ENCODE results near the gene CCR7.
"Not testable (repeated sequence)": the region's sequence is repeated elsewhere in the genome, so short reads cannot be mapped to it uniquely, and the experiment has no call there.

Gene CCR7

DNA sequence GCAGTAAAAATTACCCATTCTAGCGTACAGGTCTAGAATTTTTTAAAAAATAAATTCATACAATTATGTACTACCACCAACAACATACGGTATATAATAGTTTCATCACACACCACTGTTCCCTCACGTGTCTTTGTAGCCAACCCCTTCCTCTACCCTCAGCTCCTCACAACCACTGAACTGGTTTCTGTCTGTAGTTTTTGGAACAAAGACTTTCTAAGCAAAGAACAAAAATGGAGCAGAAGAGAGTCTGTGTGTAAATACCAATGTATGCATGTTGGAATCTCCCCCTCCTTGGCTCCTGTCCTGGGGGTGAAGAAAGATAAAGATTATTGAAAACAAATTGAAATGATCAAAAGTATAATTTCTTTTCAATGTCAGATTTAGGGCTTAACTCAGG lies 31.9 kb upstream of the CCR7 start:
- no peak for DNase-seq

DNA sequence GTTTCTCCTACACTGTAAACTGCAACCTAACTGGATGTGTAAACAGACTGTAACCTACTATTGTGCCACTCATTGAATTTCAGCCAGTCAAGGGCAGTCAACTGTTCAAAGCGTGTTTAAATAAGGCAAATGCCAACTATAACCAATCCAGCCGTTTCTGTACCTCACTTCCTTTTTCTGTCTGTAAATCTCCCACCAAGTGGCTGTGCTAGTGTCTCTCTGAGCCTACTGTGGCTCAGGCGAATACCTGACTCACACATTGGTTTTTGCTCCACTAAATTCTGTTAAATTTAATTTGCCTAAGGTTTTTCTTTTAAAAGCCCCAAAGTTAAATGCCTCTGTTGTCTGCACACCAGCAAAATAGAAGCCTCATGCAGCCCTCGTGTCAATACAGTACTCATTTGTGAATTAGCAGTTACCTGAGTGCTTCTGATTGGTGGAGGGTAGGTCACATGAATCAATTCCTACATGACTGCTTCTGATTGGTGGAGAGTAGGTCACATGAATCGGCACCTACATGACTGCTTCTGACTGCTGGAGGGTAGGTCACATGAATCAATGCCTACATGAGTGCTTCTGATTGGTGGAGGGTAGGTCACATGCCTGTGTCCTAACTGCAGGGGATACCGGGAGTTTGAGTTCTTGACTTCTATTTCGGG lies 31.1 kb upstream of the CCR7 start:
- DNase-seq = peak; percentile 60

DNA sequence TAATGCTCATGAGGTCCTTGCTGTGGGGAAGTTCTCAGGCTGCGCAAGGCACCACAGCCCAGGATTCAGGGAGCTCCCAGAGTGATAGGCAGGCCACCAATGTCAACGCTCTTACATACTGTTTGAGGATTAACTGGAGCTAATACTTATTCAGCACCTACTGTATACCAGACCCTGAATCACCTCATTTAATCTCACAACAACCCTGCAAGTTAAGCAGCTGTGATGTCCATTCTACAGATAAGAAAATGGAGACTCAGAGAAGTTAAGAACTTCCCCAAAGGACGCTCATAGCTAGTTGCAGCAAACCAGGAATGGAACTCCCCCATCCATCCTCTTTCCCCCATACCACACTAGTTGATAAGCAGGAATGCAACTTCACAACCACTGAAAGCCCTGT lies 25.5 kb upstream of the CCR7 start:
- DNase-seq = no peak

DNA sequence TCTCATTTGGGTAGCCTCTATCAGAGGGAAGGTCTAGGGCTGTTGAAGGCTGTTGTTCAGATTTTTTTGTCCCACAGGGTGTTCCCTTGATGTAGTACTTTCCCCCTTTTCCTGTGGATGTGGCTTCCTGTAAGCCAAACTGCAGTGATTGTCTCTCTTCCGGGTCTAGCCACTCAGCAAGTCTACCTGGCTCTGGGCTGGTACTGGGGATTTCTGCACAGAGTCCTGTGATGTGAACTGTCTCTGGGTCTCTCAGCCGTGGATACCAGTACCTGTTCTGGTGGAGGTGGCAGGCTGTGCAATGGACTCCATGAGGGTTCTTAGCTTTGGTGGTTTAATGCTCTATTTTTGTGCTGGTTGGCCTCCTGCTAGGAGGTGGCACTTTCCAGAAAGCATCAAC lies 23.3 kb upstream of the CCR7 start:
- DNase-seq = no peak

DNA sequence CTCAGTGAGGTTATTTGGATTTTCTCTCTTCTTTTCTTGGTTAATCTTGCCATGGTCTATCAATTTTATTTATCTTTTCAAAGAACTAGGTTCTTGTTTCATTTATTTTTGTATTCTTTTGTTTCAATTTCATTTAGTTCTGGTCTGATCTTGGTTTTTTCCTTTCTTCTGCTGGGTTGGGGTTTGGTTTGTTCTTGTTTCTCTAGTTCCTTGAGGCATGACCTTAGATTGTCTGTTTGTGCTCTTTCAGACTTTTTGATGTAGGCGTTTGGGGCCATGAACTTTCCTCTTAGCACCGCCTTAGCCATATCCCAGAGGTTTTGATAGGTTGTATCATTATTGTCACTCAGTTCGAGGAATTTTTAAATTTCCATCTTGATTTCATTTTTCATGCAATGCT lies 21.0 kb upstream of the CCR7 start:
- DNase-seq = not testable (repeated sequence)

DNA sequence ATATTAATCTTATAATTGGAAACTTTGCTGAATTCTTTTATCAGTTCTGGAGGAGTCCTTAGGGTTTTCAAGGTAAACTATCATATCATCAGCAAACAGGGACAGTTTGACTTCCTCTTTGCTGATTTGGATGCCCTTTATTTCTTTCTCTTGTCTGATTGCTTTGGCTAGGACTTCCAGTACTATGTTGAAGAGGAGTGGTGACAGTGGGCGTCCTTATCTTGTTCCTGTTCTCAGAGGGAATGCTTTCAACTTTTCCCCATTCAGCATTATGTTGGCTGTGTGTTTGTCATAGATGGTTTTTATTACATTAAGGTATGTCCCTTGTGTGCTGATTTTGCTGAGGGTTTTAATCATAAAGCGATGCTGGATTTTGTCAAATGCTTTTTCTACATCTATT lies 19.7 kb upstream of the CCR7 start:
- not testable (repeated sequence) for DNase-seq

DNA sequence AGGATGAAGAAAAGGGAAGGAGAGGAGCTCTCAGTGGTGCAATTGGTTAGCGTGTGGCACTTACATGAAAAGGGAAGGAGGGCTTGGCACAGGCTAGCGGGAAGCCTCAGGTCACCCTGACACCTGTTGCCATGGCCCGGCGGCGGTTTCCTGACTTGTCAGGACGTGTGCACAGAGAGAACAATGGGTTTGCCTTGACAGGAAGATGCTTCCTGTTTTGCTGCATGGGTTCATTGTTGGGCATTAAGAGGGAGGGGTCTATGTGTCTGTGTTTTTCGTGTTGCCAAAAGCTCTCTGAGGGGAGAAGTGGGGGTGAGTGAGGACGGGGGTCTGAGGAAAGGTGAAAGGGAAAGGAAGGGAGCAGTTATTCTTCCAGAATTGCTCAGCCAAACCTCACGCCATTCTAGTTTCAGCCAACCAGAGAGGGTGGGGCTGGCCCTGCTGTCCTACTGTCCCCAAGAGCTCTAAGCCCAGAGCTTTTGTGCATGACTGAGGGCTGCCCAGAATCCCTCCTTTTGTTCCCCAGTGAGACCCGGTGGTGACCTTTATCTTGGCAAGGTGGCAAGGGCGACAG lies 17.1 kb upstream of the CCR7 start:
- peak; percentile 69 for DNase-seq

DNA sequence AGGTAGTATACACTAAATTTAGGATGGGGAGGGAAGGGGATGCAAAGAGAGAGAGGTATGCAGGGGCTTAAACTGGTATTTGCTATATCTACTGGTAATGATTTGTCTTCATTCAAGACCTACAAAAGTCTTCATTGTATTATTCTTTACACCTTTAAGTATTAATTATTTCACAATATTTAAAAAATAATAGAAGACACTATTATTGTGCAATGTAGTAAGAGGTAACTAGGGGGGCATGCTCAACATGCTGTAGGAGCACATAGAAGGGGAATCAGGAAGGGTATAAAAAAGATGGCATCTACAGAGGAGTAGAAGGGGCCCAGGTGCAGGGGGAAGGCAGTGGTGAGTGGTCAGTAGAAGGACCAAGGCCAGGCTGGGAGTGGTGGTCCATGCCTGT lies 14.9 kb upstream of the CCR7 start:
- DNase-seq = no peak

DNA sequence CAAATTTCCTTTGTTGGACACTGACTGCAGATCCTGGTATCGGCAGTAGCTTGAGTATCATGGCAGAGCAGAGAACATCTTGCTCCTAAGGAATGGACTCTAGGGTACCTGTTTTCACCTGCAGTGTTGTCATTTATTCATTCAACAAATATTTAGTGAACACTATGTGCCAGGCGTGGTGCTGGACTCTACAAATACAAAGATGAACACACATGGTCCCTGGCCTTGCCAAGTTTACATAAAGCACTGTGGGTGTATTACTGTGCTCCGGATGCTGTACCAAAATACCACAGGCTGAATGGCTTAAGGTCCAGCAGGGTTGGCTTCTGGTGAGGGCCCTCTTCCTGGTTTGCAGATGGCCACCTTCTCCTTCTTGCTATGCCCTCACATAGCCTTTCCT lies 14.2 kb upstream of the CCR7 start:
- DNase-seq = no peak

DNA sequence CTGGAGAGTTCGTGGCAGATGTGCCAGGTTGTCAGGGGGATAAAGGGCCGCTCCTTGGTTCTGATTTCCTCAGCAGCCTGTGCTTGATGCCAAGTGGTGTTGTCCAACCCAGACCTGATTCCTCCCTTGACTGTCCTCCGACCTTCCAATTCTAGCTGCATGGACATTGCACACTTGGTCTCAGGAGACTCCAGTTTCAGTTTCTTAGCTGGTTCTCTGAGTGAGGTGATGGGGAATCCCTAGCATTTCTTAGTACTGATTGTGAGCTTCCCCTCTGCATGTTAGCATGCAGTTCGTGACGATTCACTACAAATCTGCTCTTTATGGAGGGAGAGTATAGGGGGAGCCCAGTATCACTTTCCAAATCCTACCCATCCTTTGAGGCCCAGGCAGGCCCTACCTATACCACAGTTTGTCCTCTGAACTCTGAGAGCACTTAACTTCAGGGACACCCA lies 12.4 kb upstream of the CCR7 start:
- DNase-seq = no peak

DNA sequence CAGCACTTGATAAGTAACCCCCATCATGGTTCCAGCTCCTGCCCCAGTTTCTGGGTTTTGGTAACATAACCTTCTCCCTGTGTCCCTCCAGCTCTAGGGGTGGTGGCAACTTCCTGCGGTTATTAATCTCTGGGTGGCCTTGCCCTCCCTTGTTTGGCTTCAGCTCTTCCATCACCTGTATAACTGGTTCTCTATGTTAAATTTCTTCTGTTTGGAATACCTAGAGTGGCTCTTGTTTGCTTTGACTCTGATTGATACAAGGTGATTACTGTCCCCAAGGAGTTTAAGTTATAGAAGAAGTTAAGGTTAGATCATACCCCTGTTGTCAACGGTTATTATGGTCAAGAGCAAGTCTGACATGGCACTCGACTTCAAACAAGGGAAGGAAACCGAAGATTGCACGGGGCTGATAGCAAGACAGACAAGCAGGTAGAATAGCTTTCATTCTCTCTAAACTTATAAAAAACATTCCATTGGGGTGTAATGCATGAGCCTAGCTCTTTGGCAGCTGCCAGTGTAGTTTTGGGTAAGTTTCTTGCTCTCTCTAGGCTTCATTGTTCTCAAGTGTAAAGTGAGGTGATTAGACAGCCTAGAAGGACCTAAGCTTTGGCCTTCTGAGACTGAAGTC lies 11.0 kb upstream of the CCR7 start:
- DNase-seq = no peak

DNA sequence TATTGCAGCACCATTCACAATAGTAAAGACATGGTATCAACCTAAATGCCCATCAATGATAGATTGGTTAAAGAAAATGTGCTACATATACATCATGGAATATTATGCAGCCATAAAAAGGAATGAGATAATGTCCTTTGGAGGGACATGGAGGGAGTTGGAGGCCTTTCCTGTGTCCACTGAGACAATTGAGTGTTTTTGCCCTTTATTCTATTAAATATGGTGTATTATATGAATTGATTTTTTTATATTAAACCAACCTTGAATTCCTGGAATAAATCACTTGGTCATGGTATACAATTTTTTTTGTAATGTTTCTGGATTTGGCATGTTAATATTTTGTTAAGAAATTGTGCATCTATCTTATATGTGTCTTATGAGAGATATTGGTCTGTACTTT lies 9.0 kb upstream of the CCR7 start:
- no peak for DNase-seq

DNA sequence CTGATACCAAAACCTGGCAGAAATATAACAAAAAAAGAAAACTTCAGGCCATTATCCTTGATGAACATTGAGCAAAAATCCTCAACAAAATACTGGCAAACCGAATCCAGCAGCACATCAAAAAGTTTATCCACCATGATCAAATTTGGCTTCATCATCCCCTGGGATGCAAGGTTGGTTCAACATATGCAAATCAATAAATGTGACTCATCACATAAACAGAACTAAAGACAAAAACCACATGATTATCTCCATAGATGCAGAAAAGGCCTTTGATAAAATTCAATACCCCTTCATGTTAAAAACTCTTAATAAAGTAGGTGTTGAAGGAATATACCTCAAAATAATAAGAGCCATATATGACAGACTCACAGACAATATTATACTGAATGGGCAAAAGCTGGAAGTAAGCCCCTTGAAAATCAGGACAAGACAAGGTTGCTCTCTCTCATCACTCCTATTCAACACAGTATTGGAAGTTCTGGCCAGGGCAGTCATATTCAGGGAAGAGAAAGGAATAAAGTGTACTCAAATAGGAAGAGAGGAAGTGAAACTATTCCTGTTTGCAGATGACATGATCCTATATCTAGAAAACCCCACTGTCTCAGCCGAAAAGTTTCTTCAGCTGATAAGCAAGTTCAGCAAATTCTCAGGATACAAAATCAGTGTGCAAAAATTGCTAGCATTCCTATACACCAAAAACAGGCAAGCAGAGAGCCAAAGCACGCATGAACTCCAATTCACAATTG lies 7.1 kb upstream of the CCR7 start:
- not testable (repeated sequence) for DNase-seq

DNA sequence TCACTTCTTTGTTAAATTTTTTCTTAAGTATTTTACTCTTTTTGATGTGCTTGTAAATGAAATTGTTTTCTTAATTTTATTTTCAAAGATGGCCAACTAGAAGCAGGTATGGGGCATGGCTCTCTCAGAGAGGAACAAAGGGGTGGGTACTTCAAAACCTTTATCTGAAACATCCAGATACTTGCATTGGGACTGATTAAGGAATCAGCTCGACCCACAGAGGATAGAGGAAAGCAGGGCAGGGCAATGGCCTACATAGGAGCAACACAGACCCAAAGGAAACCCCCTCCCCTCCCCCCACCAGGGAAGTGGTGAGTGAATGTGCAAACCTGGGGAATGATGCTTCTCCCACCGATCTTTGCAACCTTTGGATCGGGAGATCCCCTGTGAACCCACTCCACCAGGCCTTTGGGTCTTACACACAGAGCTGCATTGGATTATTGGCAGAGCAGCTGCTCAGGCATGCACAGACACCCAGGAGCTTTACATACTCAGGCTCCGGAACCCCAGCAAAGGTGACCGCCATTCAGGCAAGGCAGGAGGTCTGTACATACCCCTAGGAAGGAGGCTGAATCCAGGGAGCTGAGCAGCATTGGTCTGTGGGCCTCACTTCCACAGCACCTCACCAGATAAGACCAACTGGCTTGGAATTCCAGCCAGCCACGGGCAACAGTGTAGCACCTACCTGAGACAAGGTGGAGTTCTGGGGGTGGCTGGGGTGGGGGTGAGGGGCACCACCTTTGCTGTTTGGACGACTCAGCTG lies 3.0 kb upstream of the CCR7 start:
- DNase-seq = no peak

DNA sequence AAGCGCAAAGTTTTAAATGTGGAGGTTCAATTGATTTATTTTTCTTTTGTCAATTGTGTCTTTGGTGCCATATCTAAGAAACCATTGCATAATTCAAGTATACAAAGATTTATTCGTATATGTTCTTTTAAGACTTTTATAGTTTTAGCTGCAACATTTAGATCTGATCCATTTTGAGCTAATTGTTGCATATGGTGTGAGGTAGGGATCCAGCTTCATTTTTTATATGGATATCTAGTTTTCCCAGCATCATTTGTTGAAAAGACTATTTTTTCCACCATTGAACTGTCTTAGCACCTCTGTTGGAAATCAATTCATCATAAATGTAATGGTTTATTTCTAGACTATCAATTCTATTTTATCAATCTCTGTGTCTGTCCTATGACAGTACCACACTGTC lies 2.1 kb upstream of the CCR7 start:
- no peak for DNase-seq

DNA sequence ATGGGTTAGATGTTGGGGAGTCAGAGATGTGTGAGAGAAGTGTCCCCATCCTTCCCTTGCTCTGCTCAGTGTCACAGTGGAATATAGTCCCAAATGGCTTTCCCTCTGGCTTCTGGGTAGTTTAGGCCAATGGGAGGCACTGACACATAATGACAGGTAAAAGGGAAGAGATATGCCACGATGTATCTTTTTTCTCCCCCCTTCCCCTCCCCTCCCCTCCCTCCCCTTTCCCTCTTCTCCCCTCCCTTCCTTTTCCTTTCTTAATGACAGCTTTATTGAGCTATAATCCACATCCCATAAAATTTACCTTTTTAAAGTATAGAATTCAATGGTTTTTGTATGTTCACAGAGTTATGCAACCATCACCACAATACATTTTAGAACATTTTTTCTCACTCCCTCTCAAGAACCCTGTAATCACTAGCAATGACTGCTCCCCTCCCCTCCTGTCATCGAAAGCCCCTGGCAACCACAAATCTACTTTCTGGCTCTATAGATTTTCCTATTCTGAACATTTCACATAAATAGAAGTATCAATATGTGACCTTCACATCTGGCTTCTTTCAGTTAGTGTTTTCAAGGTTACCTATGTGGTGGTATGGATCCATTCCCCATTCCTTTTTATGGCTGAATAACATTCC lies 617 bp upstream of the CCR7 start:
- no peak for DNase-seq

DNA sequence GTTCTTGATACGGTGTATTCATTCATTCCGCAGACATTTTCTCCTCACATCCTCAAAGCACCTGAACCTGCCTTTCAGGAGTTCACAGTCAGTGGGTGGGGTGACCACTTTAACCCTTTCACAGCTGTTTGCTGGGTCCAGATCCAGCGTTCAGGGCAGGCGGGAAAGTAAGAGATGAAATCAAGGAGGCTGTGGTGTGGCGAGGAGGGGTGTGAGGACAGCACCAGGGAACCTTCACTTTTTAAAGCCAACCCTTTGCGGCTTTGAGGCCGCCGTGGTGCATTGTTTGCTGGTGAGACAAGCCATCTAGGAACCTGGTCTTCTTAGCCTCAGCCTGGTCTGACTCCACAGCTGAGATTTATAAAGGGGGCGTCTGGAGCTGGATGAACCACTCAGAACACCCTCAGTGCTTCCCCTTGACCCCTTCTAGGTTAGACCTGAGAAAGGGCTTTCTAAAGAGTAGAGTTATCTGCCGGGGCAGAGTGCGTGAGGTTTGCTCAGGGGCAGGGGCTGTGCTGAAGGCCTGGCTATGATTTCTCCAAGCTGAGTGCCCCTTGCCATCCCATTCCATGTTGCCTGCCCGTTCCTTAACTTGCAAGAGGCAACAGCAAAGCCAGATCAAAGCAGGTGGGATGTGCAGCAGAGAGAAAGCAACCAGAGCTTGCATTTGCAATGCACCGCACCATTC lies 933 bp downstream of the CCR7 start:
- peak; percentile 66 for DNase-seq

DNA sequence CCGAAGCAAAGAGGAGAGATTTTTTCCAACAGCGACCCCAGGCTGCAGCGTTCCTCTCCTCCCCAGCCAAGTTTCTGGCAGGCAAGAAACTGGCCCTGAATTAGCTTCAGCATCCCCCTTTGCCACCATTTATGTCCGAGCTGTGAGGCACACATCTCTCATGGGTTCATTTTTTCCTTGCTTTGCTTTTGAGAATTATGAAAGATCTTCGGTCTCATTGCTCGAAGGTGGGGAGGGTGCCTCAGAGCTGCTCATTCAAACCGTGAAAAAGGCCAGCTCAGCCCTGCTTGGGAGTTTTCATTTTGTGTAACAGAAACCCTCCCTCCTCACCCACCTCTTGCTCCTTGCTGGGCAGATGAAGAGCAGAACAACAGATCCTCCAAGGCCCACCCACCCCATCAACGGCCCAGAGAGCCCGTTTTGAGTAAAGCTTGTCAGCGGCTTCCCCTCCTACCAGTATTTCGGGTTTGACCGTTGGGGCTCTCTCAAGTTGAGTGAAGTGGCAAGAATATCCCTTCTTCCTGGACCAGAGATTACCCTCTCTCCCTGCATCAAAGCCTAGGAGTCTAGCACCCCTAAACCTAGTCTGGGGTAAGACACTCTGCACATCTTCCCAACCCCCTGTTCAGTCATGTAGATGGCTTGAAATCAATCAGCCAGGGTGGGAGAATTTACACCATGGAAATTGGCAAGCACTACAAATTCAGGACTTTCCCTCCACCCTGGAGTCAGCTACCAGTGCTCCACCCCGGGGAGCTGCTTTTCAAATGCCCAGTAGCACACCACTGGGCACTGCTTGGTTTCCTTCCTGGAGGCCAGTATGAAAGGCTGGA lies 1.8 kb downstream of the CCR7 start:
- peak; percentile 86 for DNase-seq

DNA sequence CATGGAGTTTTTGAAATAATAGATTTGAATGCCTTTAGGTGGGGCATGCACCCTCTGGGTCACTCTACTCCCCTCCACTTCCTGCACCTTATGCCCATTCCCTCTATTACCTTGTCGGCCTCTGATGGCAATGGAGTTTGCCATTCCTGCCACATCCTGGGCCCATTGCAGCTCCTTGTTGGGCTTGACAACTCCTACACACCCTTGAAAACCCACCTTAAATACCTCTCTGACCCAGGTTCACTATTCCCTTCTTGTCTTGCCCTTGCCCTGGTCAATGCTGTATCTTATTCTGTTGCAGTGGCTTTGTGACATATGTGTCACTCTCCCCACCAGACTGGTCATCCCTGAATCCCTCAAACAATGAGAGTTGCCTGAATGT lies 2.4 kb downstream of the CCR7 start:
- DNase-seq = no peak

DNA sequence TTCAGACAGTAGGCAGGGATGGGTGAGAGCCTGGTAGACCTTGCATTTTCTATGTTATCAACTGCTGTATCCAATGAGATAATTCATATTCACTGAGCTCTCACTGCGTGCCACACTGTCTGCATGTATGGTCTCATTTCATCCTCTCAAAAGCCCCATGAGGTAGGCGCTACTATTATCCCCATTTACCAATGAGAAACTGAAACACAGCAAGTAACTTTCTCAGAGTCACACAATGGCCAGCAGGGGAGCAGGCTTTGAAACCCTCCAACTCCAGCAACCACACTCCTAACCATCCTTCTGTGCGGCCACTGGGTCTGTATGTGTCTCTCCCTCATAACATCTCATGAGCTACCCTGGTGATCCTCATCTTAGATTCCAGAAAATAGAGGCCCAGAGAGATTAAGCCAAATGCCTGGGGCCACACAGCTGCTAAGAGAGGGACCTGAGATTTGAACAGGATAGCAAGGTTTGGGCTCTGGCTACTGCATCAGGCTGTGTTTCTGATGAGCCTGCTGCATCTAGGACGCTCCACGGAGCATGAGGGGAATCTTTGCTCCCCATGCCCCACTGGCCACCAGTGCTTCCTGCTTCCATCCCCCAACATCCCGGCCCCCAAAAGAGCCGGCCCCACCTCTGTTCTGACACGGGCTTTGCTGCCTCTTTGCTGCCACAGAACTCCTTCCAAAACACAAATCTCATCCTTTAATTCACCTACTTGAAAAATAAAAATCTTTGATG lies 3.2 kb downstream of the CCR7 start:
- peak; percentile 81 for DNase-seq
